HepG2 (cell line): Measurements from ENCODE around the gene SYN1. TPM values are rescaled to one million over a fixed set of nuclear protein-coding genes. Genes with fewer than 3 reads are reported as not detected.

Experiments used
- ATAC-seq: fragments of 200-7000 bp; cut with Tn5 transposase; 3 replicates; pipeline ENCODE4 v1.9.1; 2020; ENCODE audit warnings: mild to moderate bottlenecking, moderate library complexity
- BruUV-seq: library from RNA; stranded (reverse); fragments of 400-500 nt; replicated peaks from 2 replicates; lab custom pipeline; 2021; lab: Mats Ljungman, UMichigan
- CTCF ChIA-PET: fragments of 300-600 bp; formaldehyde crosslinking; extraction: SDS; loops from one replicate; lab custom pipeline; 2021; ENCODE audit warnings: low total read pairs, inconsistent platforms, low intra/inter-chr PET ratio; lab: Yijun Ruan, JAX
- POLR2A ChIA-PET: fragments of 350-600 bp; sonication (Branson Sonifier 250); formaldehyde crosslinking; loops from one replicate; lab custom pipeline; 2020; ENCODE audit warnings: antibody characterized with exemption, inconsistent platforms; lab: Yijun Ruan, JAX
- DNase-seq: peaks from one replicate; pipeline ENCODE4 v3.0.0-alpha.2; 2015; ENCODE audit warnings: low spot score
- FAIRE-seq: peaks from 3 replicates; lab custom pipeline; 2011; peaks lifted over from hg19 to GRCh38; lab: Jason Lieb, UNC
- H2AFZ ChIP-seq: one replicate; pipeline ENCODE4 v1.6.1; 2011; ENCODE audit warnings: low read length, inconsistent platforms
- H3K27ac ChIP-seq: fragments of 300-600 bp; 3 replicates; pipeline ENCODE4 v1.8.0; 2011; ENCODE audit warnings: mixed run types, mild to moderate bottlenecking, mixed read lengths, low read length, inconsistent platforms; ENCODE audit not compliant: insufficient read depth; ENCODE audit errors: extremely low read length
- H3K27me3 ChIP-seq, 2 experiments: fragments of 200-600 bp in 1 of 2; 2 replicates in 1 of 2; 3 replicates in 1 of 2; pipeline versions ENCODE4 v1.6.0 to v1.8.0; 2011; ENCODE audit warnings: low read length in 2 of 2, mild to moderate bottlenecking in 2 of 2, moderate library complexity in 2 of 2, inconsistent platforms in 1 of 2; ENCODE audit not compliant: insufficient read depth in 2 of 2, control insufficient read depth in 1 of 2
- H3K36me3 ChIP-seq, 2 experiments: fragments of 200-600 bp in 1 of 2; replicated peaks in 1 of 2; 2 replicates in 1 of 2; 3 replicates in 1 of 2; pipeline versions ENCODE4 v1.5.1 to v1.8.0; 2011; ENCODE audit warnings: low read length in 2 of 2, inconsistent platforms in 1 of 2; ENCODE audit not compliant: insufficient read depth in 2 of 2, control insufficient read depth in 1 of 2
- H3K4me1 ChIP-seq: 2 replicates; pipeline ENCODE4 v1.5.1; 2012; ENCODE audit warnings: low read length, inconsistent platforms; ENCODE audit not compliant: insufficient read depth
- H3K4me2 ChIP-seq: 2 replicates; pipeline ENCODE4 v1.6.0; 2011; ENCODE audit warnings: low read depth, low read length, inconsistent platforms
- H3K4me3 ChIP-seq, 3 experiments: fragments of 200-600 bp in 1 of 3; sonication (generic), shearing (Covaris generic) in 1 of 3; replicated peaks in 1 of 3; 2 replicates each; pipeline ENCODE4 v1.5.1; 2011 to 2016; ENCODE audit warnings: low read length in 3 of 3, inconsistent platforms in 2 of 3, low read depth in 2 of 3, mild to moderate bottlenecking in 2 of 3, control low read depth in 1 of 3, mixed read lengths in 1 of 3; ENCODE audit not compliant: insufficient read depth in 1 of 3
- H3K79me2 ChIP-seq: one replicate; pipeline ENCODE4 v1.6.1; 2011; ENCODE audit warnings: low read length, inconsistent platforms; ENCODE audit not compliant: insufficient read depth
- H3K9ac ChIP-seq: 2 replicates; pipeline ENCODE4 v1.6.0; 2011; ENCODE audit warnings: mild to moderate bottlenecking, low read depth, low read length, inconsistent platforms; ENCODE audit not compliant: insufficient read depth
- H3K9me3 ChIP-seq: 2 replicates; pipeline ENCODE4 v1.5.1; 2012; ENCODE audit warnings: mild to moderate bottlenecking, low read length
- H4K20me1 ChIP-seq: 2 replicates; pipeline ENCODE4 v1.6.0; 2011; ENCODE audit warnings: inconsistent platforms, mild to moderate bottlenecking, low read length, moderate library complexity; ENCODE audit not compliant: insufficient read depth
- AGO1 ChIP-seq: fragments of 200-400 bp; formaldehyde crosslinking; IDR thresholded peaks from 2 replicates; pipeline ENCODE4 v1.6.1; 2017; ENCODE audit warnings: mild to moderate bottlenecking, low read depth, low read length, moderate library complexity; ENCODE audit not compliant: poor library complexity, severe bottlenecking
- HNRNPK ChIP-seq: fragments of 200-400 bp; formaldehyde crosslinking; IDR thresholded peaks from 2 replicates; pipeline ENCODE4 v1.6.1; 2018; ENCODE audit warnings: low read length, low read depth, moderate library complexity, mild to moderate bottlenecking; ENCODE audit not compliant: poor library complexity, severe bottlenecking
- RORA ChIP-seq: sonication (generic); formaldehyde crosslinking; IDR thresholded peaks from 2 replicates; pipeline ENCODE4 v1.5.0; 2020; ENCODE audit warnings: mild to moderate bottlenecking, missing genetic modification reagents, moderate library complexity
- ZNF772 ChIP-seq: sonication (generic); formaldehyde crosslinking; IDR thresholded peaks from 2 replicates; pipeline ENCODE4 v1.5.0; 2020; ENCODE audit warnings: mild to moderate bottlenecking, missing genetic modification reagents
- ZNF777 ChIP-seq: sonication (generic); formaldehyde crosslinking; IDR thresholded peaks from 2 replicates; pipeline ENCODE4 v1.4.0; 2020; ENCODE audit warnings: missing genetic modification reagents
- ZNF788 ChIP-seq: sonication (generic); formaldehyde crosslinking; IDR thresholded peaks from 2 replicates; pipeline ENCODE4 v1.5.0; 2020; ENCODE audit warnings: mild to moderate bottlenecking, missing genetic modification reagents, borderline replicate concordance
- ZNF841 ChIP-seq: sonication (generic); formaldehyde crosslinking; IDR thresholded peaks from 2 replicates; pipeline ENCODE4 v1.8.1; 2023; ENCODE audit warnings: missing genetic modification reagents, borderline replicate concordance
- WGBS: methylation state at CpG from one replicate; pipeline ENCODE4 v1.1.6; 2017; ENCODE audit warnings: low lambda C conversion rate; 5-methylcytosine and 5-hydroxymethylcytosine counted together
- in situ Hi-C: cut with HindIII; loops from 2 replicates; pipeline ENCODE4 v1.10.0; 2017; ENCODE audit warnings: low pct_unique_long_range_greater_than_20kb; ENCODE audit not compliant: extremely low pct_ligation_motif_present
- intact Hi-C: fragments of 100-400 bp; cut with micrococcal nuclease; formaldehyde crosslinking; loops from one replicate; pipeline ENCODE4 v1.10.0; 2022; ENCODE audit not compliant: unreplicated experiment
- polyA plus RNA-seq, 8 experiments: library from polyadenylated mRNA; depleted of rRNA in 3 of 8; stranded (reverse) in 7 of 8; unstranded in 1 of 8; fragments of >200 nt; fragmentation: Illumina TruSeq in 4 of 8; extraction: Trizol in 4 of 8; gene quantifications; 2 replicates each; pipeline versions ENCODE4 v1.2.1 to v1.2.3, GENCODE V29; 2011 to 2016; ENCODE audit warnings: low read depth in 4 of 8, missing spikeins in 1 of 8, mixed read lengths in 1 of 8; ENCODE audit not compliant: insufficient read depth in 1 of 8
- total RNA-seq, 5 experiments: library from RNA; depleted of rRNA; stranded (reverse); fragments of >200 nt; fragmentation: Illumina TruSeq; extraction: Trizol; gene quantifications; 2 replicates each; pipeline ENCODE4 v1.2.3, GENCODE V29; 2016; ENCODE audit warnings: low read depth in 1 of 5
- TF ChIP-seq, protein P1 (sequence below): sonication (generic); formaldehyde crosslinking; IDR thresholded peaks from 2 replicates; pipeline ENCODE4 v1.5.0; 2020; ENCODE audit warnings: mild to moderate bottlenecking, missing genetic modification reagents
- TF ChIP-seq, protein P2 (sequence below), 2 experiments: sonication (generic) in 1 of 2; formaldehyde crosslinking in 1 of 2; IDR thresholded peaks; 2 replicates each; pipeline versions ENCODE4 v1.4.0 to v1.6.1; 2018 to 2020; ENCODE audit warnings: missing genetic modification reagents in 2 of 2, borderline replicate concordance in 1 of 2, low read depth in 1 of 2, mild to moderate bottlenecking in 1 of 2, missing biosample characterization in 1 of 2
- TF ChIP-seq, protein P3 (sequence below): sonication (generic); formaldehyde crosslinking; IDR thresholded peaks from 2 replicates; pipeline ENCODE4 v1.8.1; 2023; ENCODE audit warnings: mild to moderate bottlenecking, missing genetic modification reagents
- TF ChIP-seq, protein P4 (sequence below): IDR thresholded peaks from 2 replicates; pipeline ENCODE4 v1.6.1; 2016; ENCODE audit warnings: missing genetic modification reagents, missing compliant biosample characterization

The SYN1 gene
- total and polyA plus RNA-seq, 2 of the 13 experiments (the other 11 are each of a cell fraction or from before 2014, with no cell fraction given) = not detected

DNA sequence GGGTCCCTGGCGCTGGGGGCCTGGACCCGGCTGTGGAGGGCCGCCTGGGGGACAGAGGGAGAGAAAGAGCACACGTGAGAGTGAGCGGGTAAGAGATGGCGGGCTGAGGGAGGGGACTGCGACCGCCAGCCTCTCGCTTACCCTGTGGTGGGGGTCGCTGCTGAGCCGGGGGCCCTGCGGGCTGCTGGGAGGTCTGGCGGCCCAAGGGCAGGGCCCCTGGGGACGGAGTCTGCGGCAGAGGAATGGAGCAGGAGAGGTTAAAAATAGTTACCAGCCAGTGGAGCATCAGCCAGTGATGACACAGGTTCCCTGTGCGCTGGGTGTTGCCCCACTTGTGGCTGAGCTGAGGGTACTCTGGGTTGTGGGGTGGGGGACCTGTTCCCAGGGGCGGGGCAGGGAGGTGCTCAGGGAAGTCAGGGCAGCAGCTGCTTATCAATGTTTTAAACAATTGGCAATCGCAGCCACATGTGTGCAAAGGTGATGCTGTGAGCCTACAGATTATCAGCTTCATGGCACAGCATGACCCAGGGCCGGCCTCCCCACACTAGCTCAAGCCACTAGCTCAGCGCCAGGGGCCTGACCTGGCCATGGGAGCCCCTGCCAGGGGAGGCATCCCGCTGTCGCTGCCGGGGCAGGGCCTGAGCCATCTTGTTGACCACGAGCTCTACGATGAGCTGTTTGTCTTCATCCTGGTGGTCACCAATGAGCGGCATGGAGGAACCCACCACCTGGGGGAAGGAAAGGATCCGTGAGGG is 44.9 kb downstream of the SYN1 start:
- CTCF ChIA-PET = no interaction called here
- ATAC-seq = no peak
- 35% methylated on average over 4 of the region's 27 CpGs for WGBS
- POLR2A ChIA-PET = no interaction called here
- Histone ChIP-seq H3K27me3 (no peaks in the 10 kb centered on the region; a peak in 2 of 5 replicates), H3K4me3 (no peak overlapping the region), H3K79me2 (no peaks in the 10 kb centered on the region), H3K4me2 (no peak overlapping the region), H4K20me1 (no peaks in the 10 kb centered on the region), H3K36me3 (0 out of 5 replicates have a peak, but pooled peaks cover 0 to under 1% of the 10 kb centered on the region in 2 experiments), H3K4me1 (peaks cover 16% of the 10 kb centered on the region), H2AFZ (no peak overlapping the region), H3K27ac (no peak overlapping the region), H3K9ac (no peak overlapping the region), H3K9me3 (no peaks in the 10 kb centered on the region)
- intact Hi-C loops (no loop called here), in situ Hi-C loops (no loop called here)
- FAIRE-seq = no peak
- BruUV-seq = no TSS peak
- DNase-seq = no peak
- TF ChIP-seq ZNF772 = no peak
- TF ChIP-seq, protein P1, sequence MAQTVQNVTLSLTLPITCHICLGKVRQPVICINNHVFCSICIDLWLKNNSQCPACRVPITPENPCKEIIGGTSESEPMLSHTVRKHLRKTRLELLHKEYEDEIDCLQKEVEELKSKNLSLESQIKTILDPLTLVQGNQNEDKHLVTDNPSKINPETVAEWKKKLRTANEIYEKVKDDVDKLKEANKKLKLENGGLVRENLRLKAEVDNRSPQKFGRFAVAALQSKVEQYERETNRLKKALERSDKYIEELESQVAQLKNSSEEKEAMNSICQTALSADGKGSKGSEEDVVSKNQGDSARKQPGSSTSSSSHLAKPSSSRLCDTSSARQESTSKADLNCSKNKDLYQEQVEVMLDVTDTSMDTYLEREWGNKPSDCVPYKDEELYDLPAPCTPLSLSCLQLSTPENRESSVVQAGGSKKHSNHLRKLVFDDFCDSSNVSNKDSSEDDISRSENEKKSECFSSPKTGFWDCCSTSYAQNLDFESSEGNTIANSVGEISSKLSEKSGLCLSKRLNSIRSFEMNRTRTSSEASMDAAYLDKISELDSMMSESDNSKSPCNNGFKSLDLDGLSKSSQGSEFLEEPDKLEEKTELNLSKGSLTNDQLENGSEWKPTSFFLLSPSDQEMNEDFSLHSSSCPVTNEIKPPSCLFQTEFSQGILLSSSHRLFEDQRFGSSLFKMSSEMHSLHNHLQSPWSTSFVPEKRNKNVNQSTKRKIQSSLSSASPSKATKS (CRISPR knock-in tag) = no peak
- TF ChIP-seq RORA = no peak
- no peak for TF ChIP-seq AGO1
- TF ChIP-seq ZNF788 (CRISPR knock-in tag) = no peak
- TF ChIP-seq, protein P2, sequence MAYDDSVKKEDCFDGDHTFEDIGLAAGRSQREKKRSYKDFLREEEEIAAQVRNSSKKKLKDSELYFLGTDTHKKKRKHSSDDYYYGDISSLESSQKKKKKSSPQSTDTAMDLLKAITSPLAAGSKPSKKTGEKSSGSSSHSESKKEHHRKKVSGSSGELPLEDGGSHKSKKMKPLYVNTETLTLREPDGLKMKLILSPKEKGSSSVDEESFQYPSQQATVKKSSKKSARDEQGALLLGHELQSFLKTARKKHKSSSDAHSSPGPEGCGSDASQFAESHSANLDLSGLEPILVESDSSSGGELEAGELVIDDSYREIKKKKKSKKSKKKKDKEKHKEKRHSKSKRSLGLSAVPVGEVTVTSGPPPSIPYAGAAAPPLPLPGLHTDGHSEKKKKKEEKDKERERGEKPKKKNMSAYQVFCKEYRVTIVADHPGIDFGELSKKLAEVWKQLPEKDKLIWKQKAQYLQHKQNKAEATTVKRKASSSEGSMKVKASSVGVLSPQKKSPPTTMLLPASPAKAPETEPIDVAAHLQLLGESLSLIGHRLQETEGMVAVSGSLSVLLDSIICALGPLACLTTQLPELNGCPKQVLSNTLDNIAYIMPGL (CRISPR knock-in tag; IDR thresholded peaks at IDR 0.05; ENCODE audit: borderline replicate concordance in 1 of 2, low read depth in 1 of 2) = no peak
- no peak for TF ChIP-seq HNRNPK
- no peak for TF ChIP-seq ZNF841
- TF ChIP-seq, protein P3, sequence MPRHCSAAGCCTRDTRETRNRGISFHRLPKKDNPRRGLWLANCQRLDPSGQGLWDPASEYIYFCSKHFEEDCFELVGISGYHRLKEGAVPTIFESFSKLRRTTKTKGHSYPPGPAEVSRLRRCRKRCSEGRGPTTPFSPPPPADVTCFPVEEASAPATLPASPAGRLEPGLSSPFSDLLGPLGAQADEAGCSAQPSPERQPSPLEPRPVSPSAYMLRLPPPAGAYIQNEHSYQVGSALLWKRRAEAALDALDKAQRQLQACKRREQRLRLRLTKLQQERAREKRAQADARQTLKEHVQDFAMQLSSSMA (CRISPR knock-in tag) = no peak
- no peak for TF ChIP-seq ZNF777 (CRISPR knock-in tag)
- TF ChIP-seq, protein P4, sequence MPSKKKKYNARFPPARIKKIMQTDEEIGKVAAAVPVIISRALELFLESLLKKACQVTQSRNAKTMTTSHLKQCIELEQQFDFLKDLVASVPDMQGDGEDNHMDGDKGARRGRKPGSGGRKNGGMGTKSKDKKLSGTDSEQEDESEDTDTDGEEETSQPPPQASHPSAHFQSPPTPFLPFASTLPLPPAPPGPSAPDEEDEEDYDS (CRISPR knock-in tag) = no peak
